Fibroblast of villous mesenchyme (primary cell): Measurements from ENCODE around the gene TEX30. TPM values are rescaled to one million over a fixed set of nuclear protein-coding genes. Genes with fewer than 3 reads are reported as not detected.
A peak's percentile ranks its signal among the peaks of the same experiment; 100 is the strongest.

Experiments
- DNase-seq: peaks from one replicate; pipeline ENCODE4 v3.0.0-alpha.2; 2010; ENCODE audit warnings: low read depth
- H3K4me3 ChIP-seq: 2 replicates; pipeline ENCODE4 v1.5.1; 2011; ENCODE audit warnings: low read depth, mild to moderate bottlenecking, low read length
- CTCF ChIP-seq: IDR thresholded peaks from 2 replicates; pipeline ENCODE4 v1.5.1; 2012; ENCODE audit warnings: low read depth, mild to moderate bottlenecking, low read length; ENCODE audit not compliant: insufficient read depth
- total RNA-seq: library from RNA; depleted of rRNA; stranded (reverse); fragments of >200 nt; gene quantifications from 2 replicates; pipeline ENCODE4 v1.2.3, GENCODE V29; 2012

Gene TEX30
- 14.2 and 27.6 TPM in 2 replicates for total RNA-seq

- peak; percentile 81 for DNase-seq
- peak within 1 kb of the TSS; percentile 92 for H3K4me3 ChIP-seq
- no peak for TF ChIP-seq CTCF
Measured at GRCh38 chr13:102773441-102774213, at the start of gene TEX30. Gene TEX30, minus strand, starts transcription at chr13:102773786. Its CDS starts 3,760 bp downstream, at chr13:102770026.

GRCh38 chr13:102817907-102818306 lies 44.3 kb upstream of the TEX30 start:
- no peak for DNase-seq

GRCh38 chr13:102817241-102817640 lies 43.7 kb upstream of the TEX30 start:
- DNase-seq: no peak
- TF ChIP-seq CTCF: no peak
- H3K4me3 ChIP-seq: no peak overlapping the region

More at GRCh38 chr13:102817907-102818306, 44.3 kb upstream of the TEX30 start:
- no peak for TF ChIP-seq CTCF
- no peak overlapping the region for H3K4me3 ChIP-seq

DNA sequence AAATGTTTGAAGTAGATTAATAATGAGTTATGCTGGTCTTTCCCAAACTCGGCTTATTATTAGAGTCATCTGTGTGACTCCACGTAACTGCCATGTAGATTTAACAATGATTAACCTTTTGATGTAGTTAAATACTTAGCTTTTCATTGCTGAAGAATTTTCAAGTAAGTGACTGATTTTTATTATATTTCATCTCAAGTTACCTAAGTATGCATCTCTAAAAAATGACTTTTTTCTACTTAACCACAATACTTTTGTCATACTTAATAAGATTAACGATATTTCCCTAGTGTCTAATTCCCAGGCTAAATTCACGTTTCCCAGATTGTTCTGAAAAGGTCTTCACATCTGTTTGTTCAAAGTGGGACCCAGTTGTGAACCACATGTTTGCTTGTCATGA lies 43.1 kb upstream of the TEX30 start:
- TF ChIP-seq CTCF: no peak
- no peak for DNase-seq
- no peak overlapping the region for H3K4me3 ChIP-seq

DNA sequence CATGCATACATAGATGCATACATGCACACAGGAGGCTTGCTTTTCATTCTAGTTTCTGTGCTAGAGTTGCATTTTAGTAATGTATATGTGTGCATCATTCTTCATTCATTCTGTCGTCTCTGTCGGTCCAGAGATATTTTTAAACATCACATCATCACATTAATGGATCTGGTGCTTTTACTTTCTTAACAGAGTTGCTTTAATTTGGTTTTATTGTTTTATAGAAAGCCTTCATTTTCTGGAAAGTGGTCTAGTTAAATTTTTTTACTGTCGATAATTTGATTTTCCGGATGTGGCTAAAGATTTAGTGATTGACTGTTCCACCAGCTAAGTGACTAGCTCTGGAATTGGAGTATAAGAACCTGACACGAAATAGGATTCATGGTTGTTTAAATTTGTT lies 42.2 kb upstream of the TEX30 start:
- DNase-seq: no peak
- no peak for TF ChIP-seq CTCF
- no peak overlapping the region for H3K4me3 ChIP-seq

DNA sequence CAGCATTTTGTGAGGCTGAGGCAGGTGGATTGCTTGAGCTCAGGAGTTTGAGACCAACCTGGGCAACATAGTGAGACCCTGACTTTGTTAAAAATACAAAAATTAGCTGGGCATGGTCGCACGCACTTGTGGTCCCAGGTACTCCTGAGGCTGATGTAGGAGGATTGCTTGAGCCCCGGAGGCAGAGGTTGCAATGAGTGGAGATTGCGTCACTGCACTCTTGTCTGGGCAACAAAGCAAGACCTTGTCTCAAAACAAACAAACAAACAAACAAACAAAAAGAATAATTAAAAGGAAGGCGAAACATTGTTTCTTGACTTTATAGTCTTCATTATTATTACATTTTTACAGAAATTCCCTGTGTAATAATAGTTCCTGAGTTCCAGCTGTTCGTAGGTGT lies 41.2 kb upstream of the TEX30 start:
- no peak for DNase-seq
- no peak for TF ChIP-seq CTCF
- H3K4me3 ChIP-seq: no peak overlapping the region
